Measurements from ENCODE around the gene NXF1.
A peak's percentile ranks its signal among the peaks of the same experiment; 100 is the strongest.
"Not testable (repeated sequence)": the region's sequence is repeated elsewhere in the genome, so short reads cannot be mapped to it uniquely, and the experiment has no call there.

Gene NXF1

DNA sequence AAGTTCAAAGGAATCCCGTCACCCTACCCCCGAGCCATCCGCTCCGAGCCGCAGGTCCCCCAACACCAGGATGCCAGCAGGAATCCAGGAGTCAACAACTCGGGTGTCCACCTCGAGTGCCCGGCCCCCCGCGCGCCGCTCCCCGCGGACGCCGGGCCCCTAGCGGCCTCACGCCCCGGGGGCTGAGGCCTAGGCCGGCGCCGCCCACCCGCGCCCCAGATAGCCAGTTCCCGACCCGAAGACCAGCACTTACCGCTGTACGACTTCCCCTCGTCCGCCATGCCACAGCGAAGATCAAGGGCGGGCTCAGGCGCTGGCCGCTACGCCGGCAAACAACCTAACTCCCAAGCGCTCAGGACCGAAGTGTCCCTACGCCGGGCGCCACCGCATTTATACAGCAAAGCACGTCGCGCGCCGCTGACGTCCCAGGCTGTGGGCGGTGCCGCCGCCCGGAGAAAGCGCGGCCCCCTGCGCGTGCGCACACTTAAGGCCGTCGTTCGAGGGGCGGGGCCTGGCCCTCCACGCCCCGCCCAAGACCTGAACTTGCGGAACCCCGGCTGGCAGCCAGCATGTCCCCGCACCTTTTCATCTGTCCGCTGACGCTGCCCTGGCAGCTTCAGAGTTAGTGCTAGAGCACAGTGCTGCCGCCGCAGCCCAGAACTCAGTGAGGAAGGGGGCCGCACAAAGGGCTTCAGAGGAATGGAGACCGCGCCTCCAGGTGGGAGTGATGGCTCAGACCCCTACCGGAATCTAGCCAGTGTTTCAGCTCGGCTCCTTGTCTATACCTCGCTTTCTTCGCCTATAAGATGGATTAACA is at the start of gene NXF1:
Gene NXF1, minus strand, starts transcription at position 365 of the 817 bp plus-strand sequence. Its CDS starts 84 bp downstream, at position 281.
- peak; percentile 90 to 91 for DNase-seq (ENCODE audit: low read depth in 2 of 2)

GRCh38 chr11:62854013-62854824 is 49.0 kb upstream of the NXF1 start:
- DNase-seq (ENCODE audit: low read depth in 2 of 2) = no peak

DNA sequence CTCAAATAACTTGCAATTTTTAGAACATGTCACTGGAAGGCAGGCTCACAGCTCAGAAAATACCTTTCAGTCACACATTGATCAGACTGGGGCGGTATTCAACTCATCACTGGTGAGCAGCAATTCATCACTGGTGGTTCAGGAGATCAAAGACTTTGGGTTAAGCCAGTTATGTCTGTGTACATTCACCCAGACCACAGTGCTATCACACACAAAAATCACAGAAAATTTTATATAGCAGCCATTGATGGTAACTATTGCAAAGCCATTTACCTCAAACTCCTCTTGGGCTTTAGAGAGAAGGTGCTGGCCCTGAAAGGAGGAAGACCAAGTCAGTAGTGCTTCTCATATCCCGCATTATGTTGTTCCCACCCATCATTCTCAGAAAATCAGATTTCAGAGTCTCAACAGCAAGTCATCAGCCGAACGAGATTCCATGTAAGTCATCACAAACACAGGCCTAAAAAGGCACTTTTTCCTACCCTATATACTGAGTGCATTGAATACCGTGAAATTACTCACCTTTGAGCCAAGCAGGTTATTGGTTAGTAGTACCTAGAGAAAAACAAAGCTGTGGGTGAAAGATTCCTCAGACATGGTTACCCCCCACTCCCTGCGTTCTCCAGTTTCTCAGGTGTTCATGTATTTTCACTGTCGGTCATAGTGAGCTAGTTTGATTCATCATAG is 48.2 kb upstream of the NXF1 start:
- DNase-seq (ENCODE audit: low read depth in 2 of 2) = no peak

DNA sequence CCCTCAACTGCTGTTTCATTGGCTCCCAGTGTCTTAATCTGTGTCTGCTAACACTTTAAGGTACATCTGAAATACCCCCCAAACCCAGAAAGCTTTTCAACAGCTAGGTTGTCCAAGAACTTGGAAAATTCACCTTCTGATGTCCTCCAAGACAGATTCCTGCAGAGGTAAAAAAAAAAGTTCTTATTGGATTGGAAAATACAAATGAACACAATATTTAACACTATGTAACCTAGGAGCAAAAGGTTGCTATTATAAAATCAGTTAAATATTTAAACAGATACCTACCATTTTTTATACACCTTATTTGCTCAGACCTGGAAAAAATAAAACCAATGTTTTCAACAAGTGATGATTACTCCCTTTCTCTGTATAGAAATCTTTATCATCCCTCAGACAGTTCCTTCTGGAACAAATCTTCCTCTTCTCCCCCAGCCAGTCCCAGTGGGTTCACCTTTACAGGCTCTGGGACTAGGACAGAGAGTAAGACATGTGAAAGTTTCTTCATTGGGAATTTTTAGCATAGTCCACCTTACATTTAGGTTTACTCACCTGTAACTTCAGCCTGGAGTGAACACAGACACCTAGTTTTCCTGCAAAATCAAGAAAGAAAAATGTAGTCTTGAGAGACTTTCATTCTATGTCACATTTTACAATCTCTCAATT is 47.4 kb upstream of the NXF1 start:
- DNase-seq (ENCODE audit: low read depth in 2 of 2) = no peak

GRCh38 chr11:62851807-62852522 is 46.7 kb upstream of the NXF1 start:
- no peak for DNase-seq (ENCODE audit: low read depth in 2 of 2)

DNA sequence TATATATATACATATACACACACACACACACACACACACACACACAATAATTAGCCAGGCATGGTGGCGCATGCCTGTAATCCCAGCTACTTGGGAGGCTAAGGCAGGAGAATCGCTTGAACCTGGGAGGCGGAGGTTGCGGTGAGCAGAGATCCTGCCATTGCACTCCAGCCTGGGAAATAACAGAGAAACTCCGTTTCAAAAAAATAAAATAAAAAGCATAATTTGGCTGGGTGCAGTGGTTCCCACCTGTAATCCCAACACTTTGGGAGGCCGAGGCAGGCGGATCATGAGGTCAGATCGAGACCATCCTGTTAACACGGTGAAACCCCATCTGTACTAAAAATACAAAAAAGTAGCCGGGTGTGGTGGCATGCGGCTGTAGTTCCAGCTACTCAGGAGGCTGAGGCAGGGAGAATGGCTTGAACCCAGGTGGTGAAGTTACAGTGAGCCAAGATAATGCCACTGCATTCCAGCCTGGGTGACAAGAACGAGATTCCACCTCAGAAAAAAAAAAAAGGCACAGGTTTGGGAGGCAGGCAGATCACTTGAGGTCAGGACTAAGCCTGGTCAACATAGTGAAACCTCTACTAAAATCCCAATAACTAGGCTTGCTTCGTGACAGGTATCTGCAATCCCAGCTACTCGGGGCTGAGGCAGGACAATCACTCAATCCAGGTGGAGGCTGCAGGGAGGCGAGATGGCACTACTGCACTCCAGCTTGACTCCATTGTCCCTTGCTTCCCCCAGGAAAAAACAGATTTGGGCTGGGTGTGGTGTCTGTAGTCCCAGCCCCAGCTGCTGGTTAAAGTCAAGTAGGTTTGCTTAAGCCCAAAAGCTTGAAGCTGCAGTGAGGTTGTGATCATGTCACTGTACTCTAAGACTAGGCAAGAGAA is 45.9 kb upstream of the NXF1 start:
- no peak for DNase-seq (ENCODE audit: low read depth in 2 of 2)

DNA sequence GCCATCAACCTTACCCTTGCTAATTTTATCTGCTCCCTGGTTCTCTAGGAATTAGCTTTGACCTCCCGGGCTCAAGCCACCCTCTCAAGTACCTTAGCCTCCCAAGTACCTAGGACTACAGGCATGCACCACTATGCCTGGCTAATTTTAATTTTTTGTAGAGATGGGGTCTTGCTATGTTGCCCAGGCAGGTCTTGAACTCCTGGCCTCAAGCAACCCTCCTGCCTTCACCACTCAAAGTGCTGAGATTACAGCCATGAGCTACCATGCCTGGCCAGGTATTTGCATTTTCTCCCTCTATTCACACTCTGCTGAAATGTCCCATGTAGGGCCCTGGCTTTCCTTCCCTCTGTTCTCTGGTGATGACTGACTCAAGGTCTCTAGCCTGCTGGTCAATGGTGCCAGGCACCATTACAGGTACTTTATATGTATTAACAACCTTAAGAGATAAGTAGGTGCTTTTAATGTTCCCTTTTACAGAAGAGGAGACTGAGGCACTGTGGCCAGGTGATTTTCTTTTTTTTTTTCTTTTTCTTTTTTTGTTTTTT is 42.6 kb upstream of the NXF1 start:
- DNase-seq (ENCODE audit: low read depth in 2 of 2) = no peak

GRCh38 chr11:62846177-62846576 is 40.9 kb upstream of the NXF1 start:
- DNase-seq (ENCODE audit: low read depth in 2 of 2) = no peak

- DNase-seq (ENCODE audit: low read depth in 2 of 2) = no peak
Observed at GRCh38 chr11:62844154-62844553, 38.9 kb upstream of the NXF1 start.

DNA sequence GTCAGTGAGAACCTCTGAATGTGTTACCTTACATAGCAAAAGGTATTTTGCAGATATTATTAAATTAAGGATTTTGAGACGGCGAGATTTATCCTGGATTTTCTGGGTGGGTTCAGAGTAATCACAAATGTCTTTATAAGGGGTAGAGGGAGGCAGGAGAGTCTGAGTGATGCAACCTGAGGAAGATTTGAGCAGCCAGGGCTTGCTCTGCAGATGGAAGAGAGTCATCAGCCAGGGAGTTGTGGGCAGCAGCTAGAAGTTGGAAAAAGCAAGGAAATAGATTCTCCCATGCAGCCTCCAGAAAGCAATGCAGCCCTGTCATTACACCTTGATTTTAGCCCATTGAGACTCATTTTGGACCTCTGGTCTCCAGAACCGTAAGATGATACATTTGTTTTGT is 38.2 kb upstream of the NXF1 start:
- DNase-seq (ENCODE audit: low read depth in 2 of 2) = no peak

GRCh38 chr11:62842891-62843290 is 37.7 kb upstream of the NXF1 start:
- DNase-seq (ENCODE audit: low read depth in 2 of 2) = not testable (repeated sequence)

GRCh38 chr11:62842171-62842741 is 37.0 kb upstream of the NXF1 start:
- no peak for DNase-seq (ENCODE audit: low read depth in 2 of 2)

GRCh38 chr11:62841361-62842170 is 36.3 kb upstream of the NXF1 start:
- peak in 1 of 2 donors; percentile 69 for DNase-seq (ENCODE audit: low read depth in 2 of 2)

DNA sequence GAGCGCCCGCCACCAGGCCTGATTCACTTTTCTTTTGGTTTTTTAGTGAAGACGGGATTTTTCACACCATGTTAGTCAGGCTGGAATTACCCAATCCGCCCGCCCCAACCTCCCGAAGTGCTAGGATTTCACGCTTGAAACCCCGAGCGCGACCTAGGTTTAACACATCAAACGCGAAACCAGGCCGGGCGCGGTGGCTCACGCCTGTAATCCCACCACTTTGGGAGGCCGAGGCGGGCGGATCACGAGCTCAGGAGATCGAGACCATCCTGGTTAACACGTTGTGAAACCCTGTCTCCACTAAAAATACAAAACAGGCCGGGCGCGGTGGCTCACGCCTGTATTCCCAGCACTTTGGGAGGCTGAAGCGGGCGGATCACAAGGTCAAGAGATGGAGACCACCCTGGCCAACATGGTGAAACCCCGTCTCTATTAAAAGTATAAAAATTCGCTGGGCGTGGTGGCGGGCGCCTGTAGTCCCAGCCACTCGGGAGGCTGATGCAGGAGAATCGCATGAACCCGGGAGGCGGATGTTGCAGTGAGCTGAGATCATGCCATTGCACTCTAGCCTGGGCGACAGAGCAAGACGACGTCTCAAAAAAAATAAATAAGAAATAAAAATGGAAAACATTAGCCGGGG is 35.6 kb upstream of the NXF1 start:
- DNase-seq (ENCODE audit: low read depth in 2 of 2) = peak in 1 of 2 donors; percentile 79

- peak; percentile 84 to 88 for DNase-seq (ENCODE audit: low read depth in 2 of 2)
Observed at GRCh38 chr11:62839050-62839945, 34.1 kb upstream of the NXF1 start, which contains the start of gene WDR74. Gene WDR74 (minus strand): TSS chr11:62839590. CDS start chr11:62839570, 20 bp downstream.

- no peak for DNase-seq (ENCODE audit: low read depth in 2 of 2)
Observed at GRCh38 chr11:62835336-62835735, 30.1 kb upstream of the NXF1 start.
